Mucosa of descending colon (tissue), 3 donors: Measurements from ENCODE around the gene FBXL16. TPM values are rescaled to one million over a fixed set of nuclear protein-coding genes. Genes with fewer than 3 reads are reported as not detected.
A peak's percentile ranks its signal among the peaks of the same experiment; 100 is the strongest.

Experiments
- ATAC-seq: fragments of 200-7000 bp; cut with Tn5 transposase; one replicate; pipeline ENCODE4 v1.9.1; 2020; ENCODE audit warnings: mild to moderate bottlenecking, moderate library complexity
- DNase-seq, 3 donors: peaks; one replicate each; pipeline ENCODE4 v3.0.0-alpha.2; 2020
- H3K36me3 ChIP-seq: fragments of 200-600 bp; one replicate; pipeline ENCODE4 v1.8.0; 2021; ENCODE audit warnings: low read depth, mild to moderate bottlenecking
- H3K4me1 ChIP-seq: fragments of 200-600 bp; one replicate; pipeline ENCODE4 v1.8.0; 2021; ENCODE audit warnings: low read depth, mild to moderate bottlenecking
- H3K4me3 ChIP-seq: fragments of 200-600 bp; one replicate; pipeline ENCODE4 v1.8.0; 2021; ENCODE audit warnings: mild to moderate bottlenecking
- H3K9me3 ChIP-seq: fragments of 200-600 bp; one replicate; pipeline ENCODE4 v1.8.0; 2021; ENCODE audit warnings: mild to moderate bottlenecking
- CTCF ChIP-seq: fragments of 200-600 bp; IDR thresholded peaks from one replicate; pipeline ENCODE4 v1.8.0; 2022; ENCODE audit warnings: antibody characterized with exemption, mild to moderate bottlenecking
- intact Hi-C, 2 donors: fragments of 100-400 bp; cut with DNase I in 1 of 2; cut with micrococcal nuclease in 1 of 2; formaldehyde crosslinking; loops; one replicate each; pipeline versions ENCODE4 v1.11.0 to v1.11.1; 2022; cut with DNase I, micrococcal nuclease
- total RNA-seq, 3 donors: library from RNA; stranded (reverse); fragmentation: NEBNext Ultra II Directional in 2 of 3; extraction: Animal tissue kit (Norgen Biotek cat#: 25700) in 2 of 3; gene quantifications; one replicate each; pipeline versions ENCODE4 v1.2.1 to v1.2.4, GENCODE V29; 2021 to 2023
- donor health status: DM: no; HTN: no; CAD: no; lungs with moderate emphysema.
- donor health status: DM: no; HTN: no; CAD: no.
- donor health status: DM: no; HTN: yes; CAD: no.

Gene FBXL16
- total RNA-seq, 3 donors from 2014 or later: 1.3 to 2.2 (median 2.1) TPM

GRCh38 chr16:728890-729744, 23.5 kb upstream of the FBXL16 start:
- Histone ChIP-seq H3K4me3 (no peak overlapping the region), H3K9me3 (no peaks in the 10 kb centered on the region), H3K36me3 (peaks cover 5% of the 10 kb centered on the region), H3K4me1 (peaks cover 22% of the 10 kb centered on the region)
- TF ChIP-seq CTCF: no peak
- intact Hi-C loops: no loop called here
- no peak for ATAC-seq
- DNase-seq: peak in 1 of 3 donors; percentile 67

- intact Hi-C loops: no loop called here
- no peak for TF ChIP-seq CTCF
- DNase-seq: peak; percentile 71 to 88 (median 81)
- H3K4me1 ChIP-seq: peaks cover 22% of the 10 kb centered on the region
- H3K36me3 ChIP-seq: peaks cover 3% of the 10 kb centered on the region
- ATAC-seq: peak; percentile 68
- H3K9me3 ChIP-seq: no peaks in the 10 kb centered on the region
- H3K4me3 ChIP-seq: no peak overlapping the region
Measured at GRCh38 chr16:728131-728889, 22.7 kb upstream of the FBXL16 start.

GRCh38 chr16:727291-727977, 21.8 kb upstream of the FBXL16 start:
- DNase-seq (peak in 1 of 3 donors; percentile 73), ATAC-seq (peak; percentile 35)
- Histone ChIP-seq H3K36me3 (no peaks in the 10 kb centered on the region), H3K4me3 (no peak overlapping the region), H3K9me3 (no peaks in the 10 kb centered on the region), H3K4me1 (peaks cover 22% of the 10 kb centered on the region)
- intact Hi-C loops: no loop called here
- TF ChIP-seq CTCF: no peak

- intact Hi-C loops: no loop called here
- Histone ChIP-seq H3K4me1 (peaks cover 28% of the 10 kb centered on the region), H3K9me3 (no peaks in the 10 kb centered on the region), H3K36me3 (no peaks in the 10 kb centered on the region), H3K4me3 (no peak within 1 kb of the TSS)
- TF ChIP-seq CTCF: no peak
- ATAC-seq (peak; percentile 28), DNase-seq (peak; percentile 59 to 85 (median 78))
Measured at GRCh38 chr16:726438-727290, 21.1 kb upstream of the FBXL16 start, which contains the start of the genes CCDC78 and HAGHL. Gene CCDC78, minus strand, starts transcription at chr16:726443. Its CDS starts 76 bp downstream, at chr16:726367. Gene HAGHL, plus strand, starts transcription at chr16:727106. Its CDS starts 404 bp downstream, at chr16:727510.

- ATAC-seq (no peak), DNase-seq (peak in 1 of 3 donors; percentile 54)
- H3K4me3 ChIP-seq: no peak overlapping the region
- peaks cover 32% of the 10 kb centered on the region for H3K4me1 ChIP-seq
- no peak for TF ChIP-seq CTCF
- H3K9me3 ChIP-seq: no peaks in the 10 kb centered on the region
- intact Hi-C loops: no loop called here
- H3K36me3 ChIP-seq: no peaks in the 10 kb centered on the region
Measured at GRCh38 chr16:726188-726437, 20.5 kb upstream of the FBXL16 start.
